H9 (cell line): Measurements from ENCODE around the gene ERGIC3. TPM values are rescaled to one million over a fixed set of nuclear protein-coding genes. Genes with fewer than 3 reads are reported as not detected.

Experiments used
- DNase-seq: peaks from one replicate; pipeline ENCODE4 v3.0.0-alpha.2; 2017
- H2AFZ ChIP-seq: one replicate; pipeline ENCODE4 v1.6.1; 2013; ENCODE audit warnings: mild to moderate bottlenecking, low read length, control low read depth, moderate library complexity
- H2AK5ac ChIP-seq: 2 replicates; pipeline ENCODE4 v1.6.1; 2013; ENCODE audit warnings: low read length, control low read depth, mixed read lengths; ENCODE audit not compliant: insufficient read length
- H2BK120ac ChIP-seq: one replicate; pipeline ENCODE4 v1.6.1; 2013; ENCODE audit warnings: low read depth, mild to moderate bottlenecking, low read length, control low read depth, inconsistent platforms; ENCODE audit not compliant: poor library complexity, severe bottlenecking
- H2BK12ac ChIP-seq: 2 replicates; pipeline ENCODE4 v1.6.1; 2013; ENCODE audit warnings: low read length, control low read depth, mixed read lengths, low read depth; ENCODE audit not compliant: insufficient read length
- H2BK15ac ChIP-seq: 2 replicates; pipeline ENCODE4 v1.6.1; 2013; ENCODE audit warnings: low read depth, low read length, control low read depth
- H2BK20ac ChIP-seq: one replicate; pipeline ENCODE4 v1.6.1; 2013; ENCODE audit warnings: low read depth, mild to moderate bottlenecking, low read length, control low read depth, inconsistent platforms; ENCODE audit not compliant: poor library complexity, severe bottlenecking
- H2BK5ac ChIP-seq: 2 replicates; pipeline ENCODE4 v1.6.1; 2013; ENCODE audit warnings: low read length, control low read depth, mixed read lengths; ENCODE audit not compliant: insufficient read length
- H3K14ac ChIP-seq: 2 replicates; pipeline ENCODE4 v1.6.1; 2013; ENCODE audit warnings: low read length, control low read depth; ENCODE audit not compliant: insufficient read depth
- H3K18ac ChIP-seq: 2 replicates; pipeline ENCODE4 v1.6.1; 2013; ENCODE audit warnings: low read depth, mild to moderate bottlenecking, mixed read lengths, low read length, control low read depth; ENCODE audit not compliant: insufficient read length
- H3K23ac ChIP-seq: 2 replicates; pipeline ENCODE4 v1.6.1; 2013; ENCODE audit warnings: low read length, control low read depth, mixed read lengths, low read depth; ENCODE audit not compliant: insufficient read length
- H3K23me2 ChIP-seq: 2 replicates; pipeline ENCODE4 v1.6.1; 2013; ENCODE audit warnings: low read depth, mild to moderate bottlenecking, mixed read lengths, low read length, control low read depth; ENCODE audit not compliant: insufficient read length, poor library complexity, severe bottlenecking
- H3K27ac ChIP-seq: 2 replicates; pipeline ENCODE4 v1.5.1; 2013; ENCODE audit warnings: low read length, control low read depth, mixed read lengths, low read depth; ENCODE audit not compliant: insufficient read length
- H3K27me3 ChIP-seq: 2 replicates; pipeline ENCODE4 v1.6.1; 2013; ENCODE audit warnings: low read length, control low read depth, inconsistent platforms; ENCODE audit not compliant: insufficient read depth
- H3K4ac ChIP-seq: 2 replicates; pipeline ENCODE4 v1.6.1; 2013; ENCODE audit warnings: low read depth, mild to moderate bottlenecking, control low read depth, inconsistent platforms, low read length, moderate library complexity
- H3K4me1 ChIP-seq: 2 replicates; pipeline ENCODE4 v1.6.1; 2013; ENCODE audit warnings: low read length, control low read depth, inconsistent platforms; ENCODE audit not compliant: insufficient read depth
- H3K4me2 ChIP-seq: 2 replicates; pipeline ENCODE4 v1.6.1; 2013; ENCODE audit warnings: low read length, control low read depth, mixed read lengths; ENCODE audit not compliant: insufficient read length, insufficient read depth
- H3K56ac ChIP-seq: 2 replicates; pipeline ENCODE4 v1.6.1; 2013; ENCODE audit warnings: low read depth, mild to moderate bottlenecking, mixed read lengths, low read length, control low read depth; ENCODE audit not compliant: insufficient read length
- H3K79me1 ChIP-seq: 2 replicates; pipeline ENCODE4 v1.6.1; 2013; ENCODE audit warnings: low read depth, mild to moderate bottlenecking, moderate library complexity, low read length, control low read depth, inconsistent platforms; ENCODE audit not compliant: insufficient read depth, poor library complexity, severe bottlenecking
- H3K79me2 ChIP-seq: 2 replicates; pipeline ENCODE4 v1.6.1; 2013; ENCODE audit warnings: low read length, control low read depth, inconsistent platforms; ENCODE audit not compliant: insufficient read depth
- H3K9ac ChIP-seq: 2 replicates; pipeline ENCODE4 v1.6.1; 2013; ENCODE audit warnings: low read length, control low read depth, mixed read lengths; ENCODE audit not compliant: insufficient read length; ENCODE audit errors: extremely low read depth
- H3K9me3 ChIP-seq: one replicate; pipeline ENCODE4 v1.6.1; 2013; ENCODE audit warnings: low read depth, low read length, inconsistent platforms; ENCODE audit not compliant: control insufficient read depth
- H3T11ph ChIP-seq: one replicate; pipeline ENCODE4 v1.6.1; 2013; ENCODE audit warnings: mild to moderate bottlenecking, low read length, control low read depth, inconsistent platforms
- H4K20me1 ChIP-seq: one replicate; pipeline ENCODE4 v1.6.1; 2013; ENCODE audit not compliant: control insufficient read depth, insufficient read length, insufficient read depth
- H4K5ac ChIP-seq: 2 replicates; pipeline ENCODE4 v1.6.1; 2013; ENCODE audit warnings: low read depth, mild to moderate bottlenecking, mixed read lengths, low read length, control low read depth; ENCODE audit not compliant: insufficient read length
- H4K8ac ChIP-seq: replicated peaks from 2 replicates; pipeline ENCODE4 v1.6.1; 2013; ENCODE audit warnings: low read length, control low read depth, mixed read lengths, low read depth; ENCODE audit not compliant: insufficient read length
- H4K91ac ChIP-seq: 2 replicates; pipeline ENCODE4 v1.6.1; 2013; ENCODE audit warnings: low read depth, mild to moderate bottlenecking, moderate library complexity, mixed read lengths, low read length, control low read depth; ENCODE audit not compliant: insufficient read length
- H3K27ac Mint-ChIP-seq, 3 experiments: 2 replicates in 2 of 3; 3 replicates in 1 of 3; pipeline ENCODE4 v1.8.0; 2020 to 2021; ENCODE audit warnings: mixed read lengths in 3 of 3, mild to moderate bottlenecking in 1 of 3, moderate library complexity in 1 of 3
- H3K27me3 Mint-ChIP-seq: 2 replicates; pipeline ENCODE4 v1.8.0; 2021; ENCODE audit warnings: low read depth, mild to moderate bottlenecking, moderate library complexity, mixed read lengths
- H3K36me3 Mint-ChIP-seq, 3 experiments: 2 replicates in 2 of 3; 3 replicates in 1 of 3; pipeline ENCODE4 v1.8.0; 2020 to 2021; ENCODE audit warnings: low read depth in 3 of 3, mixed read lengths in 3 of 3; ENCODE audit not compliant: insufficient read depth in 1 of 3
- H3K4me1 Mint-ChIP-seq, 2 experiments: 2 replicates each; pipeline ENCODE4 v1.8.0; 2020; ENCODE audit warnings: mixed read lengths in 2 of 2
- H3K4me3 Mint-ChIP-seq, 2 experiments: 2 replicates in 1 of 2; 3 replicates in 1 of 2; pipeline ENCODE4 v1.8.0; 2020 to 2021; ENCODE audit warnings: mild to moderate bottlenecking in 2 of 2, mixed read lengths in 2 of 2, moderate library complexity in 1 of 2
- H3K9me3 Mint-ChIP-seq, 2 experiments: 2 replicates in 1 of 2; 3 replicates in 1 of 2; pipeline ENCODE4 v1.8.0; 2020; ENCODE audit warnings: mild to moderate bottlenecking in 2 of 2, mixed read lengths in 2 of 2, moderate library complexity in 1 of 2
- CTCF ChIP-seq: fragments of 200-600 bp; sonication (generic); conservative IDR thresholded peaks from 3 replicates; pipeline ENCODE4 v1.8.0; 2021; ENCODE audit warnings: antibody characterized with exemption, mild to moderate bottlenecking
- WGBS: extraction: QIAGEN DNeasy Blood & Tissue Kit; methylation state at CpG from one replicate; pipeline ENCODE4 v1.1.7; 2013; ENCODE audit warnings: missing lambda C conversion rate, low lambda C conversion rate, mixed read lengths; ENCODE audit not compliant: insufficient read length; ENCODE audit errors: extremely low coverage; 5-methylcytosine and 5-hydroxymethylcytosine counted together
- total RNA-seq: library from RNA; stranded (reverse); gene quantifications from 2 replicates; pipeline ENCODE4 v1.2.1, GENCODE V29; 2021

ERGIC3 gene
- total RNA-seq, 1 experiment from 2014 or later = 188 TPM

GRCh38 chr20:35555951-35556645 is 14.2 kb downstream of the ERGIC3 start:
- no peak for DNase-seq
- Histone ChIP-seq H2BK12ac (no peak overlapping the region), H2BK20ac (no peak overlapping the region), H3K18ac (no peak overlapping the region), H3K23me2 (no peaks in the 10 kb centered on the region), H3K27me3 (no peaks in the 10 kb centered on the region), H3K9ac (no peak overlapping the region), H4K91ac (no peak overlapping the region), H2BK15ac (no peak overlapping the region), H3K79me2 (no peaks in the 10 kb centered on the region), H3K14ac (no peak overlapping the region; the same call in 1 of the 2 replicates), H3T11ph (no peak overlapping the region), H2BK5ac (no peak overlapping the region), H4K8ac (no peak overlapping the region), H3K4me2 (no peak overlapping the region), H2BK120ac (no peak overlapping the region), H4K20me1 (no peaks in the 10 kb centered on the region), H3K56ac (no peak overlapping the region), H3K23ac (no peak overlapping the region), H3K27ac (no peak overlapping the region), H2AK5ac (no peak overlapping the region), H3K9me3 (no peaks in the 10 kb centered on the region), H3K4me1 (no peaks in the 10 kb centered on the region), H3K79me1 (no peaks in the 10 kb centered on the region), H3K4ac (no peak overlapping the region), H4K5ac (no peak overlapping the region), H2AFZ (no peak overlapping the region)
- Mint-ChIP-seq H3K9me3 (no peaks in the 10 kb centered on the region), H3K4me3 (peak overlapping the region in 1 of 2 experiments; percentile 27; a peak in 1 of 5 replicates), H3K36me3 (peaks cover 18 to 41% (median 31%) of the 10 kb centered on the region in 3 experiments), H3K27me3 (no peaks in the 10 kb centered on the region), H3K4me1 (peaks cover 0 to 7% of the 10 kb centered on the region in 2 experiments; a peak in 2 of 4 replicates), H3K27ac (peak overlapping the region in 1 of 3 experiments; percentile 85; a peak in 2 of 7 replicates)
- TF ChIP-seq CTCF = no peak
- WGBS = no CpG with 5 or more reads among the region's 21 CpGs
